NCI-H2171 (cell line): ENCODE data around the gene KISS1.
"Not testable (repeated sequence)": the region's sequence is repeated elsewhere in the genome, so short reads cannot be mapped to it uniquely, and the experiment has no call there.

Experiments
- DNase-seq: peaks from one replicate; lab custom pipeline; 2025; lab: John Stamatoyannopoulos, UW

The KISS1 gene, protein sequence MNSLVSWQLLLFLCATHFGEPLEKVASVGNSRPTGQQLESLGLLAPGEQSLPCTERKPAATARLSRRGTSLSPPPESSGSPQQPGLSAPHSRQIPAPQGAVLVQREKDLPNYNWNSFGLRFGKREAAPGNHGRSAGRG

DNA sequence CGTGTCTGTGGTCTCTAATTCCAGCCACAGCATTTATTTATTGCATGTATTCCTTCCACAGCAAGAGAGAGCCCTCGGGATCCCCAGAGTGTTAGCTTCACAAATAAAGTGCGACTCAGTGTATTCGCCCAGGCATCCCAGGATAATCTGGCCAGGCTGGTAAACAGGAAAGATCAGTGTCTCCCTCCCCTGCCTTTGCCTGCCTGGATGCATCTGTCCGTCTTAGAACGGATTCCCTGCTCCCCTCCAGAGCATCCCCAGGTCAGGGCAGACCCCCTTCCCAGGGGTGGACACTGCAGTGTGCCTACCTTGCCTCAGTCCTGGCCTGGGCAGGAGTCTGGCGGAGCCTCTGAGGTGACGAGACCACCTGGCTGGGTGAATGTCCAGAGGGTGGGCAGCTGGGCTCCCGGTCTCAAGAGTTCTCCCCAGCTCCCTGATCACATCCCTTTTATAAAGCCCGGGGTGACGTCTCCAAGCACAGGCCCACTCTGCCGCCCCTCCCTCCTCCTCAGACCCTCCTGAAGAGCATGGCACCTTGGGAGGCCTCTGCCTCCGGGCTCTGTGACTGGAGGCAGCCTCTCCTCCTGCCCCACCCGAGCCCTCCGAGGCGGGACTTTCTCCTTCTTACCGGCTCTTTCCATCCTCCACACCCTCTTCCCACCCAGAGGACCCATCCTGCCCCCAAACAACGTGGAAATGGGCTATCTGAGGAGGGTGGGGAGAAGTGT, at the start of gene KISS1:
Gene KISS1 (minus strand): TSS at position 424 of the 728 bp plus-strand sequence. CDS start 3,615 bp downstream, outside the sequence.
- no peak for DNase-seq

DNA sequence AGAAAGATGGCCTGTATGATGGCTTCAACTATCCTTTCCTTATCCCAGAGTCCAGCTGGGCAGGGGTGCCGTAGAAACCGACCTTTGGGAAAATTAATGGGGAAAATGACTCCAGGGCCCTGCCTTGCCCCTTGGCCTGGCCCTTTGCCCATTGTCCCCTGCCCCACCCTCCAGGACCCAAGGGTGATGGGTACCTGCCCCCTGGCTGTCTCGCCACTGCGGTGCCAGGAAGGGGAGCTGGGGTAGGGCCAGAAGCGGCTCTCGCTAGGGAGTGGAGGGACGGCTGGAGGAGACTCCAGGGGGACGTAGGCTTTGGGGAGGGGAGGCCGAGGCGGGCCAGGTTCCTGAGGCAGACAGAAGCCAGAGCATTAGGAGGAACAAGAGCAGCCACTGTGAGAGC, 46.6 kb upstream of the KISS1 start:
- DNase-seq, result no peak

DNA sequence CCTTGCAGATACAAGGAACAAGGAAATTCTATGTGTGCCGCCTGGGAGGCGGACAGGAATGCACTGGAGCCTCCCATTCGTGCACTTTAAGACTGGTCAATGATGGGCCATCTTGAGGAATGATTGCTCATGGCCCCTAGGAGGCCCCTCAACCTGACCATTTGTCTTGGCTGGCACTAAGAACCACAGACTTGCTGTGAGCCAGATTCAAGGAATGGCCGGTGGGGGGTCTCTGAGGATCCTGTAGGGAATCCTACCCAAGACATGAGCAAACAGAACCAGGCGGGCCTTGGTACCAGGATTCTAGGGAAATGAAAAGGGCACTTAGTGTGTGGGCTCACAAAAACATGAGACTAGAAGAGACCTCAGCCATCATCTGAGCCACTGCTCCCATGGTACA, 45.6 kb upstream of the KISS1 start:
- DNase-seq, result no peak

DNA sequence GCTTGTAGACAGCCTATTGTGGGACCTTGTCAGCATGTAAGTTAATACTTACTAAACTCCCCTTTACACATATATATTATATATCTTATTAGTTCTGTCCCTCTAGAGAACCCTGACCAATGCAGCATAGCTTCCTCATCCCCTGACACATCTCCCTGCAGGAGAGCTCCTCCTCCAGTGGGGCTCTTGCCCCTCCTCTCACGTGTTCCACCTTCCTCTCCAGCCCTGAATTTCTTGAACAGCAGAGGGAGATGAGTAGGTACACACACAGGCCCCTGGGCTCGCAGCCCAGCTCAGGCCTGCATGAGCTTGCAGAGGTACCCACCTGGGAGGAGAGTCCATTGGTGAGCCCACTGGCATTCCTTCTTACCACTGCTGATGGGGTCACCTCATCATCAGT, 44.8 kb upstream of the KISS1 start:
- DNase-seq, result no peak

DNA sequence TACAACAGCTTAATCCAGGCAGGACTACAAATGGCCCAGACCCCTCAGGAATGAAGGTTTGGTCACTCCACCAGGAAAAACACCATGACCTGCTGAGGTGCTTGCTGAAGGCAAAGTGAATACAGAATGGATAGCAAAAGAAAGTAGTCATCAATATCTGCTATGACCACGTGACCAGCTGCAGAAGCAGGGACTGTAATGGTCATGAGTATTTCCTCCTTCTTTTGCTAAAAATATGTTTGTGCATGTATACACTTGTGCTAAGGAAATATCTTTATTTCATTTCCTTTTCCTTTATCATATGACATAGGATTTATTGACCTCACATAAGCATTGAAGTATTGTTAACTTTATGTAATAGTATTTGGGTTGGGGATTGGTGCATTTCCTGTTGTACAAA, 43.9 kb upstream of the KISS1 start:
- no peak for DNase-seq

DNA sequence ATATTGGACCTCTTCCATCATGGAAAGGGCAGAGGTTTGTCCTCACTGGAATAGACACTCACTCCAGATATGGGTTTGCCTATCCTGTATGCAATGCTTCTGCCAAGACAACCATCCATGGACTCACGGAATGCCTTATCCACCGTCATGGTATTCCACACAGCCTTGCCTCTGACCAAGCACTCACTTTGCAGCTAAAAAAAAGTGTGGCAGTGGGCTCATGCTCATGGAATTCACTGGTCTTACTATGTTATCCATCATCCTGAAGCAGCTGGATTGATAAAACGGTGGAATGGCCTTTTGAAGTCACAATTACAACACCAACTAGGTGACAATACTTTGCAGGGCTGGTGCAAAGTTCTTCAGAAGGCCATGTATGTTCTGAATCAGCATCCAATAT, 43.1 kb upstream of the KISS1 start:
- not testable (repeated sequence) for DNase-seq

DNA sequence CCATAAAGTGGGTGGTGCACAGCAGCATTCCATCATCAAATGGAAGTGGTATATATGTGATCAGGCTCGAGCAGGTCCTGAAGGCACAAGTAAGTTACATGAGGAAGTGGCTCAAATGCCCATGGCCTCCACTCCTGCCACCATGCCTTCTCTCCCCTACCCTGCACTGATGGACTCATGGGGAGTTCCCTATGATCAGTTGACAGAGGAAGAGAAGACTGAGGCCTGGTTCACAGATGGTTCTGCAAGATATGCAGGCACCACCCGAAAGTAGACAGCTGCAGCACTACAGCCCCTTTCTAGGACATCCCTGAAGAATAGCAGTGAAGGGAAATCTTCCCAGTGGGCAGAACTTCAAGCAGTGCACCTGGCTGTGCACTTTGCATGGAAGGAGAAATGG, 42.2 kb upstream of the KISS1 start:
- DNase-seq, result not testable (repeated sequence)

DNA sequence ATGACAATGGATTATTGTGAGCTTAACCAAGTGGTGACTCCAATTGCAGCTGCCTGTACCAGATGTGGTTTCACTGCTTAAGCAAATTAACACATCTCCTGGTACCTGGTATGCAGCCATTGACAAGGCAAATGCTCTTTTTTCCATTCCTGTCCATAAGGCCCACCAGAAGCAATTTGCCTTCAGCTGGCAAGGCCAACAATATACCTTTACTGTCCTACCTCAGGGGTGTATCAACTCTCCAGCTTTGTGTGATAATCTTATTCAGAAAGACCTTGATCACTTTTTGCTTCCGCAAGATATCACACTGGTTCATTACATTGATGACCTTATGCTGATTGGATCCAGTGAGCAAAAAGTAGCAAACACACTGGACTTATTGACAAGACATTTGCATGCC, 41.2 kb upstream of the KISS1 start:
- DNase-seq, result not testable (repeated sequence)

DNA sequence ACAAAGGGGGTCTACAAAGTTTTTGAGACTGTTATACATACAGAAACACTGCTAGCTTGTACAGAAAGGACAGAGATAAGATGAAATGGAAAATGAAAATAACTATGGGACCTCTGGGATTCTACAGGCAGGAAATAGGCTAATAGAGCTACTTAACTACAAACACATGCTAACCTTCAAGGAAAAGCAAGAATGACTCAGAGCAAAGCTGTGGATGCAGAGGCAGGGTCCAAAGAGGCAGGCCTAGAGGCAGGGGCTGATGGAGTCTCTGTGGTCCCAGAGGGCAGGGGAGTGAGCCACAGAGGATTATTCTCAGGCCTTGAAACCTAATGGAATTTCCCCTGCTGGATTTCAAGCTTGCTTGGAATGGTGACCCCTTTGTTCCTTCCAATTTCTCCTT, 36.2 kb upstream of the KISS1 start:
- DNase-seq, result no peak

DNA sequence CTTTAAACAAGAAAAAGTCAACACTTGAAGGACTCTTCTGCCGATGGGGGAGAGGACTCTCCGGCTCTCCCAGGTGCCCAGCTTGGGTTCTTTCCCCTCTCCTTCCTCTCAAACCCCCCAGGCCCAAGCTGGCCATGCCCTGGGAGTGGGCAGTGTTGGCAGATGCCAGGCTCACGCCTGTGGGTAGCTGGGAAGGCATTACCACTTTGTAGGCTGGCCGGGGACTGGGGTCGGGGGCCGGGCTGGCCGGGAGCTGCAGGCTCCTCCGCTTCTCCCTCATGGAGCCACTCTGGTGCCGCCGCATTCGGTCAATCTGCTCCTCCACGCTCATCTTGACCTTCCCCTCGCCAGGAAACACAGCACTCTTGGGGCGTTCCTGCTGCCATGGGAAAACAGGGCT, 33.9 kb upstream of the KISS1 start:
- no peak for DNase-seq

DNA sequence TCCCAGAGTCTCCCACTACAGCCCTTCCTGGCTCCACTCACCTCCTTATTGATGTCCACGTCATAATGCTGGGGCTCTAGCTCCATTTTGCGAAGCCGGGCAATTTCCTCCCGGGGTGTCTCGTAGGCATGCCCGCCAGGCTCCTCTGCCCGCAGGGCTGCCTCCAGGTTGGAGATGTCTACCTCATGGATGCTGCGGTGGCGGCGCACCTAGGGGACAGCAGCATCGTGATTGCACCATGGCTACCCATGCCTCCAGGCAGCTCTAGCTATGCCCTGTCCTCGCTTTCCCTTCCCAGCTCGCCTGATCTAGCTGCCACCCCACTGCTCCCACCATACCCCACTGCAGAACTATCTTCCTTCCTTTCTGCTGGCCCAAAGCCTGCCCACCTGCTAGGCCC, 32.6 kb upstream of the KISS1 start:
- DNase-seq, result no peak

DNA sequence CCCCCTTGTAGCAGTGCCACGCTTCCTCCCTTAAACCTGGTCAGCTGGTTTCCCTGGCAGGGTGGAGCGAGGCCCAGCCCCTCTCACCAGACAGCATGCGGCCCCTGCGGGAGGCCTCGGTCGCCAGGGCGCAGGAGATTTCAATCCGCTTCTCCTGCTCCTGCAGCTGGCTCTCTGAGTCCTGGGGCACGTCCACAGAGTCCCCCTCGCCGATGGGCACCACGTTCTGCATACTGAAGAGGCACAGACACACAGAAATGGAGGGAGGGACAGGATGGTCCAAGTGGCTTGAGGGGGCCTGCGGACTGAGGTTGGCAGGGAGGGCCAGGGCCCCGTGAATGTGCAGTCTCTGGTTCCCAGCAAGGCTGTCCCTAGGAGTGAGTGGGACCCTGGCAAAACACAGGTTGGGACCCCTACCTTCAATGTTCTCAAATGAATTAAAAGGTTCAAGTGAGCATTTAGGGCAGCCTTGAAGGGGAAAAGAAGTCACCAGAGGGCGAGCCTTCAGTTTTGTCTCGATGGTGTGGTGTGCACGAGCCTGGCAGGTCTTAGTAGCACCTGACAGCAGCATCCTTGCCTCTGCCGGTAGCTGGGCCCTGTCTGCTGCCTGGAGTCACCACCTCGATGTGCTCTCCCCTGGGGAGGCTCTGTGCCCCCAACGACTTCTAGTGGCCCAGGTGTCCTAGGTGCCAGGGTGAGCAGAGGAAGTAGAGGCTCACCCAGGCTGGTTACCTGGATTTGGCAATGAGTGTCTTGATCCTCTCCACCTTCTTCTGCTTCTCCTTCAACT, 31.9 kb upstream of the KISS1 start:
- no peak for DNase-seq

DNA sequence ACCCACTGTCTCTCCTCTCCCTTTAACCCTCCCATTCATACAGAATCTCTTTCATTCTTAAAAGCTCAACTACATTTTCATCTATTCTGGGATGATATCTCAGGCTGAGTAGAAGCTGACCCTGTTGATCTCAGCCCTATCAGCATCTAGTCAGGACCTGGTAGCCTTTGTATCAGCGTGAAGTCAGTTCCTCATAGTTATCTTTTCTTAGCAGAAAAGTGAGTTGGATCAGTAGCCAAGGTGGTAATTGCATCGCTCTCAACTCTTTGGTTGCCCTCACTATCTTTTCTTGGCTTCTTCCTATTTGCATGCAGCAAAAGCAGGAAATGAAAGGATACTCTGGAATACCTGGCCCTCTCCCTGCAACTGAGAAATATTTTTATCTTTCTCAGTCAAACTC, 31.1 kb upstream of the KISS1 start:
- DNase-seq, result no peak

DNA sequence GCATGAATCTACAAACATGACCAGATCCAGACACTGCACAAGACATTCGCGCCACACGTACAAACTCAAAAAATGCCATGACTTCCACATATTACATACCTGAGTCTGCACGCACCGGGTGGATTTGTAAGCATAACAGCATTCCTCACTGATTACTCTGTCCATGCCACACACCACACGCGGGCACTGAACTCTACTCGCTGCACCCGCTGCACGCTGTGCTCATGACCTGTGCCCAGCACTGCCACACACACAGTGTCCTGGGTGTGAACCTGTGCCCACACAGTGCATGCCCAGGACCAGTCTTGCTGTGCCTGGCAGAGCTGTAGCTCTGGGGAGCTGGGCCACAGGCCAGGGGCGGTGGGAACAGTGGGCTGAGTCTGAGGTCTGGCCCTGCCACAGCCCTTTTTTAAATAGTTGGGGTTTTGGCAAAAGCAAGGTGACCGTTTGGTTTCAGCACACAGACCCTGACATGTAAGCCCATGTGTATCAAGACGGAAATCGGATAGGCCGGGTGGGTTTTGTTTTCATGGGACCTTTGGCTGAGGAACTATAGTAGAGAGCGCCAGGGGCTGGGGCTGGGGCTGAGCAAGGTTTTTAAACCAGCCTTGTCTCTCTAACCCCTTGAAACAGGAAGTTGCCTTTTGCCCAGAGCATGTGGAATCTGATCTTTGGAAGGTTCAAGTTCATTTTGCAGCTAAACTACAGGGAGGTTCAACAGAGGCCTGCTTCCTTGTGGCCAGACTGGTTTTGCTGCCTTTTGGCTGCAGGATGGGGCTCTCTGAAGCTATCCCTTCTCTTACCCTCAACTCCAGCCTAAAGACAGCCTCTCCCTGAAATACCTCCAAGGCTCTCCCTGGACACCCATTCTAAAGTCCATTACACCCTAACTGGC, 29.8 kb upstream of the KISS1 start:
- no peak for DNase-seq

DNA sequence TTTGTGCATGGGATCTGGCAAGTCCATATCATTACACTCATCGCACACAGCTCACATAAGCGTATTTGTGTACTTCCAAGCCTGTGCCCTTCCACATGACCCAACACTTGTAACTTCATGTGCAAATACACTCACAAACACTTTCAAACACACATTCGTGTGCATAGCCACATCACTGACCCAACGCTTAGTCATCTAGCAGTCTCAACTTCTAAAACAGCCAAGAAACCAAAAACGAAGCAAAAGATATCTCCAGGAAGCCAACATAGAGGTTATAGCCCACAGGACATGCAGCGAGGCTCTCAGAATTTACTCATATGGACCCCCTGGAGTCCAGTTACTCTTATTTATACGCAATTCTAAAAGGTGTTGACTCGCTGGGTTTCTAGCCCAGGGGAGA, 28.4 kb upstream of the KISS1 start:
- DNase-seq, result no peak

DNA sequence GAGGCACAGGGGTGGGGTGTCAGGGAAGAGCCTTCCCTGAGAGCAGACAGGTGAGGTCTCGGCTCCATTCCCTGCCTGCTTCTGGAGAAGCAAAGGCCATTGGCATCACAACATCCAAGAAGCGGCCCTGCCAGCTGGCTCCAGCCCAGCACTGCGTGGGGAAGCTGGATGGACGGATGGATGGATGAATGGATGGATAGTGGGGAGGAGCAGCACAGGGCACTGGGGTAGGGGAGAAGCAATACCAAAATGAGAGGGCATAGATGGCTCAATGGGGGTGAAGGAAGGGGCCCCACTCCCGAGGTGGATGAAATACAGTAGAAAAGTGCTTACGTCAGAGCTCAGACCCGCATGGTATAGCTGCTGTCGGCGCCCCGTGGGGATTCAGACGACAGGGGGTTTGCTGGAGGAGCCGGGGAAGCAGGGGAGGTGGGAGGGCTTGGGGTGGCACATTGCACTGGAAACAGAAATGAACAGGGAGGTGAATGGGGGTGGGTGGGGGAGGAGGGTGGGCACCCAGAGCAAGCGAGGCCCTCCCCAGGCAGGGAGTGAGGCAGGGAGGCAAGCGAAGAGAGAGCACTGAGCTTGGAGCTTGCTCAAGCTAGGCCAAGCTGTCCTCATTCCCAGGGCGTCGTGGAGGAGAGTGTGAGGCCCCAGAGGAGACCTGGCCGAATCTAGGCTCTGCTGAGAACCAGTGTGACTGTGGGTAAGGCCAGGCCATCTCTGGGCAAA, 27.0 kb upstream of the KISS1 start:
- DNase-seq, result no peak

DNA sequence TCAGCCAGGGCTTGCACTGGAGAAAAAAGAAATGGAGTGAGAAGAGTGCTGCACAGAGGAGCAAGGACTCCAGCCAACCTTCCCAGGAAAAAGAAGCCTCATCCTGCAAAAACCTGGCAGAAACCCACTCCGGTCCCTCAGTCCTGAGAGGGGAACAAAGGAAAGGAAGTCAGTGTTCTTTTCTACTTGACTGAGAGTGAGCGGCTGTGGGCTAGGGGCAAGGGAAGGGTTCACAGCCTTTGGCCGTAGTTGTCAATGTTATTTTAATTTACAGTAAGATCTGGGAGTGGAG, 26.4 kb upstream of the KISS1 start:
- no peak for DNase-seq

DNA sequence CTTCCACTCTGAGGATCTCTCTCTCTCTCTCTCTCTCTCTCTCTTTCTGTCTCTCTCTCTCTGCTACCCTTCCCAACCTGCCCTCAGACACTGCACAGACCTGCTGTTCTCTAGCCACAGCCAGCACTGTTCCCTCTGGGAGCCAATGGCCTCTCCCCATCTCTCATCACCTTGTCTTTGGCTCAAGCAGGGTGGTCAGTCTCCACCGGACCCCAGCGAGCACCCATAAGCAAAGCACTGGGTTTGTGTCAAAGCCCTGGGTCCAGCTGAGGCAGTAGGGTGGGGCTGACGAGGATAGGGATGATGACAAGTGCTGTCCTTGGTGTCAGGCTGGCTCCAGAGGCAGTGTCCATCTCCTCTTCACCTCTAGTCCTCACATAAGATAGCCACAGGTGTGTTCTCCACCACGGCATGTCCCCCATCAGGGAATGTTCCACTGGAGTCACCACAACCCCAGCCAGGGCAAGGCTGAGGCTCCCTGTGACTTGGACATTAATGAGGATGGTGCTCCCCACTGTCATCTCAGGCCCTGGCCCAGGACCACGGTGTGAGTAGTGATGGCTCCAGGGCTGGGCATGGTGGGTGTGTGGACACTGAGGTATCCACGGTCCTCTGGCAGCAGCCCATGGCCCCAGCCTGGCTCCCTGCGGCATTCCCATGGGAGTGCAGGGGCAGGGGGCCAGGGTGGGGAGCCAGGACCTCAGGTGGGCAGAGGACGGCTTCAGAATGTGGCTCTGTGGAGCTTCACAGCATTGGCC, 25.9 kb upstream of the KISS1 start:
- no peak for DNase-seq

DNA sequence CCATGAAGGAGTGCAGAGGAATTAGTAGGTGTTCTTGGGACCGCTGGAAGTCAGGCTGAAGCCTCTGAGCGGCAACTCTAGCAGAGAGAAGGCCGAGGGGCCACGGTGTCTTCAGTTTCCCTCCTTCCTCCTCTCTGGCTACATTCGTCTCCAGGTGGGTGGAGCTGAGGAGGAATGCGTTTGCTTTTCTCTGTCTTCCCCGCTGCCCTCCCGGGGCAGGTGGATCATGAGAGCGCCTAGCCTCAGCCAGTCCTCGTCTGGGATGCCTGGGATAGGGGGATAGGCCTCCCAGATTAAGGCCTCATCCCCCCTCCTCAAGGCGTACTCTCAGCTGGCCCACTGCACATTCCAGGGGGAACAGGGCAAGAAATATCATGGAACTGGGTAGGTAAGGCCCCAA, 25.0 kb upstream of the KISS1 start:
- DNase-seq, result no peak

DNA sequence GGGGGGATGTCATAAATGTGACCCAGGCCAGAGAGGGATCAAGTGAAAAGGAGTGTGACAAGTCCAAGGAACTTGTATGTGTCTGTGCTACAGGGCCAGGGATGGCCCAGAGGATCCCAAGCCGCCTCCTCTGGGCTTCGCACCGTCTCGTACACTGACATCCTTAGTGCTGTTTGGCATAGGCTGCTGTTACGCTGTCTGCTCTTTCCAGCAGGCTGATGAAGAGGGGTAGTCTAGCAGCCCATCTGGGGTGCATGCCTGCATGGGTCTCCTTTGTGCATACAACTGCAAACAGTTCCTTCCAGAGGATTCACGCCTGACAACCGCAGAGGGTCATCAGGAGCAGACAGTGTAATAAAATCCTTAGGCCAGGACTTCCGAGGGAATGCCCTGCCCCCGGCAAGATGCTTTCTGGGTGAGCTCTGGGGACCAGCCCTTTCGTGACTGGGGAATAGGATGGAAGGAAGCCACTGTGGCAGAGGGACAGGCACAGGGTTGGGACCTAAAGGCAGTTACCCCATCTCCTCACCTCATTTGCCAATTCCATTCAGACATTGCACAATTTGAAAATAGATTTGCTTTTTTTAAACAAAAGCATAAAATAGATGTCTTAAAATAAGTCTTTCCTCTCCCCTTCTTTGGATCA, 23.8 kb upstream of the KISS1 start:
- DNase-seq, result no peak

DNA sequence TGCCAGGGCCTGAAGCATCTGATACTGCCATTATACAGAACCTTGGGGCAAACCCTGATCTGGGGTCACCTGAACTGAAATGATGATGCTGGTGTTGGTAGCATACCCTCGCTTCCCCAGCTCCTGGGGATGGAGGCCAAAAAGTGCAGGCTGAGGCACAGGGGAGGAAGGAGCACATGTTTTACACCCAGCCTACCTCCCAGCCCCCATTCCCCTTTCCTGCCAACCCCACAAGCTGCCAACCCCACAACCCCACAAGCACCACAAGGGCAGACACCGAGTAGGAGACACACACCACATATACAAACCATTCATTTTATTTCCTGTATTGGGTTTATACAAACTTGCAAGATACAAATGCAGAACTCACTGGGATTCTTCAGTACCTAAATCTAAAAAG, 22.3 kb upstream of the KISS1 start:
- DNase-seq, result no peak
